ENCODE data around the gene ZNF205.
"Not testable (repeated sequence)": the region's sequence is repeated elsewhere in the genome, so short reads cannot be mapped to it uniquely, and the experiment has no call there.

Gene ZNF205

GRCh38 chr16:3138342-3138741 lies 26.0 kb downstream of the ZNF205 start:
- Histone ChIP-seq H3K27ac (ENCODE audit: low read depth, low read length, severe bottlenecking) (no peak overlapping the region), H3K36me3 (ENCODE audit: control insufficient read depth, insufficient read depth, low read length) (peaks cover 42% of the 10 kb centered on the region), H3K9me3 (ENCODE audit: control insufficient read depth, low read length) (no peaks in the 10 kb centered on the region), H3K4me1 (ENCODE audit: control insufficient read depth, insufficient read depth, low read length, poor library complexity, severe bottlenecking) (peaks cover 23% of the 10 kb centered on the region), H3K4me3 (ENCODE audit: extremely low read depth, insufficient read depth, low read length, poor library complexity, severe bottlenecking) (no peak overlapping the region)
- 96 to 98% methylated on average over 21 of the region's 21 CpGs for WGBS, 2 experiments (ENCODE audit: insufficient coverage in 2 of 2)

- WGBS, 2 experiments (ENCODE audit: insufficient coverage in 2 of 2): 93% methylated on average over 12 to 14 of the region's 14 CpGs
- Histone ChIP-seq H3K36me3 (ENCODE audit: control insufficient read depth, insufficient read depth, low read length) (peaks cover 42% of the 10 kb centered on the region), H3K27ac (ENCODE audit: low read depth, low read length, severe bottlenecking) (no peak overlapping the region)
Observed at GRCh38 chr16:3138823-3139426, 26.5 kb downstream of the ZNF205 start.

DNA sequence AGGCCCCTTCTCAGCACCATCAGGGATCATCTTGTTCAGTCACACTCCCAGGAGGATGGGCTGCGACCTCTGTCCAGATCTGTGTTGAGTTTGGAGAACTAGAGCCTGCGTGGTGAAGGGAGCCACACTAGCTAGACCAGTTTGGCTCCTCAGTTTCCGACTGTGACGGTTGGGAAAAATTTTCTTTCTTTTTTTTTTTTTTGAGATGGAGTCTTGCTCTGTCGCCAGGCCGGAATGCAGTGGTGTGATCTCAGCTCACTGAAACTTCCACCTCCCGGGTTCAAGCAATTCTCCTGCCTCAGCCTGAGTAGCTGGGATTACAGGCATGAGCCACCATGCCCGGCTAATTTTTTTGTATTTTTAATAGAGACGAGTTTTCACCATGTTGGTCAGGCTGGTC lies 27.2 kb downstream of the ZNF205 start:
- H3K4me1 ChIP-seq (ENCODE audit: control insufficient read depth, insufficient read depth, low read length, poor library complexity, severe bottlenecking): peaks cover 23% of the 10 kb centered on the region
- H3K4me3 ChIP-seq (ENCODE audit: extremely low read depth, insufficient read depth, low read length, poor library complexity, severe bottlenecking); H3K27ac ChIP-seq (ENCODE audit: low read depth, low read length, severe bottlenecking); H3K9me3 ChIP-seq (ENCODE audit: control insufficient read depth, low read length): not testable (repeated sequence)
- H3K36me3 ChIP-seq (ENCODE audit: control insufficient read depth, insufficient read depth, low read length): peaks cover 42% of the 10 kb centered on the region
- 92 to 94% methylated on average over 9 of the region's 9 CpGs for WGBS, 2 experiments (ENCODE audit: insufficient coverage in 2 of 2)

More at GRCh38 chr16:3138823-3139426, 26.5 kb downstream of the ZNF205 start:
- no peak overlapping the region for H3K4me3 ChIP-seq (ENCODE audit: extremely low read depth, insufficient read depth, low read length, poor library complexity, severe bottlenecking)
- H3K4me1 ChIP-seq (ENCODE audit: control insufficient read depth, insufficient read depth, low read length, poor library complexity, severe bottlenecking): peaks cover 23% of the 10 kb centered on the region
- H3K9me3 ChIP-seq (ENCODE audit: control insufficient read depth, low read length): no peaks in the 10 kb centered on the region

GRCh38 chr16:3140603-3141427 lies 28.4 kb downstream of the ZNF205 start:
- Histone ChIP-seq H3K27ac (ENCODE audit: low read depth, low read length, severe bottlenecking) (no peak overlapping the region), H3K36me3 (ENCODE audit: control insufficient read depth, insufficient read depth, low read length) (peaks cover 42% of the 10 kb centered on the region), H3K4me1 (ENCODE audit: control insufficient read depth, insufficient read depth, low read length, poor library complexity, severe bottlenecking) (peaks cover 21% of the 10 kb centered on the region), H3K4me3 (ENCODE audit: extremely low read depth, insufficient read depth, low read length, poor library complexity, severe bottlenecking) (no peak overlapping the region), H3K9me3 (ENCODE audit: control insufficient read depth, low read length) (no peaks in the 10 kb centered on the region)
- 96 to 97% methylated on average over 68 to 69 of the region's 69 CpGs for WGBS, 2 experiments (ENCODE audit: insufficient coverage in 2 of 2)

DNA sequence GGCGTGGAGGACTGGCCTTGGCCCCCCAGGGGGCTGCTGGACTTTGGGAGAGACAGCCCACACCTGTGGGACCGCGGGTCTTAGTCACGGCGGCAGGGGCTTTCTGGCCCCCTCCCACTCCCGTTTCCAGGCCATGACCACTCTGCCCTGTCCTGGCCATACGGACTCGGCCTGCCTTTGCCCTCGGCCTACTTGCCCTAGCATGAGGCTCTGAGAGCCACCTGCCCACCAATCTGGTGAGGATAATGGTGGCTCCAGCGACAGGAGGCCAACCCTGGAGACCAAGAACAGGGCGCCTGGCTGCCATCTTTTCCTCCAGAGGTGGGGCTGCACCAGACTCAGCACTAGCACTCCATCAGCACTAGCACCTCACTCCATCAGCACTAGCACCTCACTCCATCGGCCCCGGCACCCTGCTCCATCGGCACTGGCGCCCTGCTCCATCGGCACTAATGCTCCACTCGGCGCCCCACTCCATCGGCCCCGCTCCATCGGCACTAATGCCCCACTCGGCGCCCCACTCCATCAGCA lies 29.5 kb downstream of the ZNF205 start:
- Histone ChIP-seq H3K36me3 (ENCODE audit: control insufficient read depth, insufficient read depth, low read length) (peaks cover 39% of the 10 kb centered on the region), H3K4me3 (ENCODE audit: extremely low read depth, insufficient read depth, low read length, poor library complexity, severe bottlenecking) (no peak overlapping the region), H3K9me3 (ENCODE audit: control insufficient read depth, low read length) (no peaks in the 10 kb centered on the region), H3K4me1 (ENCODE audit: control insufficient read depth, insufficient read depth, low read length, poor library complexity, severe bottlenecking) (peaks cover 16% of the 10 kb centered on the region), H3K27ac (ENCODE audit: low read depth, low read length, severe bottlenecking) (no peak overlapping the region)
- WGBS, 2 experiments (ENCODE audit: insufficient coverage in 2 of 2): 93 to 94% methylated on average over 12 to 23 of the region's 23 CpGs

- no peak overlapping the region for H3K4me3 ChIP-seq (ENCODE audit: extremely low read depth, insufficient read depth, low read length, poor library complexity, severe bottlenecking)
- peaks cover 16% of the 10 kb centered on the region for H3K4me1 ChIP-seq (ENCODE audit: control insufficient read depth, insufficient read depth, low read length, poor library complexity, severe bottlenecking)
- peaks cover 36% of the 10 kb centered on the region for H3K36me3 ChIP-seq (ENCODE audit: control insufficient read depth, insufficient read depth, low read length)
- no peaks in the 10 kb centered on the region for H3K9me3 ChIP-seq (ENCODE audit: control insufficient read depth, low read length)
- H3K27ac ChIP-seq (ENCODE audit: low read depth, low read length, severe bottlenecking): no peak overlapping the region
- WGBS, 2 experiments (ENCODE audit: insufficient coverage in 2 of 2): 95 to 97% methylated on average over 19 to 20 of the region's 22 CpGs
Observed at GRCh38 chr16:3142327-3142726, 29.9 kb downstream of the ZNF205 start.

DNA sequence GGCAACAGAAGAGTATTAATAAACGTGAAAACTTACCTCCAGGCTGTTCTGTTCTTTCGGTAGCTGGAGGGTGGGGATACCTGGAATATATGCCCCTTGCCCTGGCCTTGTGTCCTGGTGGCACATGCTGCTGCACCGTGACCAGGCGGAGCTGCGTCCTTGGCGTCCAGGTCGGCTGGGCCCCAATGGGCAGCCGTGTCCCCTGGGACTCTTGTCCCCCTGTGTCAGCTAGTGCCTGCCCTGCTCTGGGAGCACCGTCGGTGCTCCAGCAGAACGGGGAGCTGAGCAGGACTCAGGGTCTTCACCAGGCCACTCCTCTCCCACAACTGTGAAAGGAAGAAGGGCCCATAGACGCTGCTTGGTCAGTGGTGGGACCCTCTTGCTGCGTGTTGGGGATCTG lies 30.4 kb downstream of the ZNF205 start:
- Histone ChIP-seq H3K27ac (ENCODE audit: low read depth, low read length, severe bottlenecking) (no peak overlapping the region), H3K9me3 (ENCODE audit: control insufficient read depth, low read length) (no peaks in the 10 kb centered on the region), H3K4me1 (ENCODE audit: control insufficient read depth, insufficient read depth, low read length, poor library complexity, severe bottlenecking) (peaks cover 16% of the 10 kb centered on the region), H3K4me3 (ENCODE audit: extremely low read depth, insufficient read depth, low read length, poor library complexity, severe bottlenecking) (no peak overlapping the region), H3K36me3 (ENCODE audit: control insufficient read depth, insufficient read depth, low read length) (peaks cover 31% of the 10 kb centered on the region)
- WGBS, 2 experiments (ENCODE audit: insufficient coverage in 2 of 2): 97% methylated on average over 11 to 12 of the region's 13 CpGs

DNA sequence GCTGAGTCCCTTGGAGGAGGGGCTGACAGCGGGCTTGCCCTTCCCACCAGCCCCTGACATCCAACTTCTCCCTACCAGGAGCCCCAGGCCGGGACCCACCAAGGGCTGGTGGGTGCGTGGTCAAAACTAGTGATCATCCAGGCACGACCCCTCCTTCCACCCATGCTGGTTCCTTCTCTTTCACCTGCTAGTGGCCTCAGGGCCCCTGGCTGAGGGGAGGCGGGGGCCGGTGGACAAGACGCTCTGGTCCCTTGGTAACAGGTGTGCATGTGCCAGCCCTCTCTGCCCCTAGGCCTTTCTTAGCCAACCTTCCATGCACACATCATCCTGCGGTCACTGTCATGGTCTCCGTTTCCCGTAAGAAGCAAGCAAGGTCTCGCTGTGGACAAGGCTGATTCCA lies 30.8 kb downstream of the ZNF205 start:
- Histone ChIP-seq H3K9me3 (ENCODE audit: control insufficient read depth, low read length) (no peaks in the 10 kb centered on the region), H3K4me1 (ENCODE audit: control insufficient read depth, insufficient read depth, low read length, poor library complexity, severe bottlenecking) (peaks cover 16% of the 10 kb centered on the region), H3K36me3 (ENCODE audit: control insufficient read depth, insufficient read depth, low read length) (peaks cover 27% of the 10 kb centered on the region), H3K4me3 (ENCODE audit: extremely low read depth, insufficient read depth, low read length, poor library complexity, severe bottlenecking) (no peak overlapping the region), H3K27ac (ENCODE audit: low read depth, low read length, severe bottlenecking) (no peak overlapping the region)
- 93 to 97% methylated on average over 10 of the region's 11 CpGs for WGBS, 2 experiments (ENCODE audit: insufficient coverage in 2 of 2)

- WGBS, 2 experiments (ENCODE audit: insufficient coverage in 2 of 2): 89 to 90% methylated on average over 20 to 22 of the region's 23 CpGs
- H3K9me3 ChIP-seq (ENCODE audit: control insufficient read depth, low read length): no peaks in the 10 kb centered on the region
- no peak overlapping the region for H3K27ac ChIP-seq (ENCODE audit: low read depth, low read length, severe bottlenecking)
- peaks cover 22% of the 10 kb centered on the region for H3K36me3 ChIP-seq (ENCODE audit: control insufficient read depth, insufficient read depth, low read length)
- peaks cover 13% of the 10 kb centered on the region for H3K4me1 ChIP-seq (ENCODE audit: control insufficient read depth, insufficient read depth, low read length, poor library complexity, severe bottlenecking)
- no peak overlapping the region for H3K4me3 ChIP-seq (ENCODE audit: extremely low read depth, insufficient read depth, low read length, poor library complexity, severe bottlenecking)
Observed at GRCh38 chr16:3143598-3144320, 31.4 kb downstream of the ZNF205 start.

DNA sequence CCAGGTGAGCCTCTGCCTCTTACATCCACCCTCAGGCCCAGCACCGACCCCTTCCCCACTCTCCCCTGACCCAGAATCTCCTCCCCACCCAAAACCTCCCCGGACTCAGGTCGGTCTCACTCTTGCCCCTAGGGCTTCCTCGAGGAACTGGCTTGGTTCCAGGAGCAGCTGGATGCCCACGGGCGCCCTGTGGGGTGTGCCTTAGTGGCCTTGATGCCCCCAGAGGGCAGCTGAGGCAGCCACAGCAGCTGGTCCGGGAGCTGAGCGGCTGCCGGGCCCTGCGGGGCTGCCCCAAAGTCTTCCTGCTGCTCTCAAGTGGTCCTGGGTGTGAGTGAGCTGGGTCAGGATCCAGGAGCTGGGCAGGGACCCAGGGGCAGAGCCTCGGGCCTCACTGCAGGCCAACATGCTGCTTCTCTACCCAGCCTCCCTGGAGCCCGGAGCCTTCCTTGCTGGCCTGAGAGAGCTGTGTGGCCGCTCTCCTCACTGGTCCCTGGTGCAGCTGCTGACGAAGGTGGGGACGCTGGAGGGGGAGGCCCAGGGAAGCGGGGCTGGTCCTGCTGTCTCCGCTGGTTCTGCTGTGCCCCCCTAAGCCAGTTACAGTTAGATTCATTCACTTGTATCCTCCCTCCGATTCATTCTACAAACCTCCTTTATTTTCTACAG lies 32.1 kb downstream of the ZNF205 start:
- Histone ChIP-seq H3K4me3 (ENCODE audit: extremely low read depth, insufficient read depth, low read length, poor library complexity, severe bottlenecking) (no peak overlapping the region), H3K9me3 (ENCODE audit: control insufficient read depth, low read length) (no peaks in the 10 kb centered on the region), H3K4me1 (ENCODE audit: control insufficient read depth, insufficient read depth, low read length, poor library complexity, severe bottlenecking) (peaks cover 11% of the 10 kb centered on the region), H3K36me3 (ENCODE audit: control insufficient read depth, insufficient read depth, low read length) (peaks cover 21% of the 10 kb centered on the region), H3K27ac (ENCODE audit: low read depth, low read length, severe bottlenecking) (no peak overlapping the region)
- 84 to 87% methylated on average over 11 to 15 of the region's 18 CpGs for WGBS, 2 experiments (ENCODE audit: insufficient coverage in 2 of 2)
